ENCODE results near the gene NTF3.

DNA sequence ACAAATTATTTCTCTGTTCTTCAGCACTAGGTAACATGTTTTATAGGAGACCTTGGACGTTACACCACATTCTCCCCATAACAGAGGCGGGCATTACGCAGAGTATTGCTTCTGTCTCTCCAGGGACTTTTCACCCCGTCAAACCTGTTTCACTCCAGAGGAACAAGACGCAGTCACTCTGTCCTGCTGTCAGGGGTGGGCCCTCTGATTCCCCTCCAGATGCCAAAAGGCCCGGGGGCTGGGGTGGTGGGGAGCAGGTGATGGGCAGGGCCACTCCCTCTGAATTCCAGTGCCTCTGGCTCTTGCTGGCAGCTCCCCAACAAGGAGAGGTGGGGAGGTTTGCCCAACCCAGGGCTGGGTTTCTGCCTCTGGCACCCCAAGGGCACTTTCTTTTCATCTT, 71.9 kb downstream of the NTF3 start:
- TF ChIP-seq EZH2 (IDR thresholded peaks at IDR 0.05; ENCODE audit: low read length), result no peak
- TF ChIP-seq, protein P1, sequence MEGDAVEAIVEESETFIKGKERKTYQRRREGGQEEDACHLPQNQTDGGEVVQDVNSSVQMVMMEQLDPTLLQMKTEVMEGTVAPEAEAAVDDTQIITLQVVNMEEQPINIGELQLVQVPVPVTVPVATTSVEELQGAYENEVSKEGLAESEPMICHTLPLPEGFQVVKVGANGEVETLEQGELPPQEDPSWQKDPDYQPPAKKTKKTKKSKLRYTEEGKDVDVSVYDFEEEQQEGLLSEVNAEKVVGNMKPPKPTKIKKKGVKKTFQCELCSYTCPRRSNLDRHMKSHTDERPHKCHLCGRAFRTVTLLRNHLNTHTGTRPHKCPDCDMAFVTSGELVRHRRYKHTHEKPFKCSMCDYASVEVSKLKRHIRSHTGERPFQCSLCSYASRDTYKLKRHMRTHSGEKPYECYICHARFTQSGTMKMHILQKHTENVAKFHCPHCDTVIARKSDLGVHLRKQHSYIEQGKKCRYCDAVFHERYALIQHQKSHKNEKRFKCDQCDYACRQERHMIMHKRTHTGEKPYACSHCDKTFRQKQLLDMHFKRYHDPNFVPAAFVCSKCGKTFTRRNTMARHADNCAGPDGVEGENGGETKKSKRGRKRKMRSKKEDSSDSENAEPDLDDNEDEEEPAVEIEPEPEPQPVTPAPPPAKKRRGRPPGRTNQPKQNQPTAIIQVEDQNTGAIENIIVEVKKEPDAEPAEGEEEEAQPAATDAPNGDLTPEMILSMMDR (optimal IDR thresholded peaks at IDR 0.05 in 1 of 3, IDR thresholded peaks at IDR 0.05 in 1 of 3, conservative IDR thresholded peaks at IDR 0.05 in 1 of 3; ENCODE audit: extremely low read depth in 1 of 3, insufficient read depth in 2 of 3, low read length in 3 of 3), result no peak
